Suprapubic skin (tissue), 4 donors: ENCODE measurements around the gene CPNE2. TPM values are rescaled to one million over a fixed set of nuclear protein-coding genes. Genes with fewer than 3 reads are reported as not detected.

ENCODE experiments used
- DNase-seq, 2 donors: peaks; one replicate each; pipeline ENCODE4 v3.0.0-alpha.2; 2019; ENCODE audit warnings: low spot score in 2 of 2
- H3K27ac ChIP-seq: fragments of 200-600 bp; sonication (generic); one replicate; pipeline ENCODE4 v1.5.1; 2019
- H3K27me3 ChIP-seq: fragments of 200-600 bp; sonication (generic); one replicate; pipeline ENCODE4 v1.5.1; 2019
- H3K36me3 ChIP-seq: fragments of 200-600 bp; sonication (generic); one replicate; pipeline ENCODE4 v1.5.1; 2019
- H3K4me1 ChIP-seq: fragments of 200-600 bp; sonication (generic); one replicate; pipeline ENCODE4 v1.5.1; 2019
- H3K4me3 ChIP-seq: fragments of 200-600 bp; sonication (generic); one replicate; pipeline ENCODE4 v1.5.1; 2019; ENCODE audit warnings: mild to moderate bottlenecking
- H3K9me3 ChIP-seq: fragments of 200-600 bp; sonication (generic); one replicate; pipeline ENCODE4 v1.5.1; 2019
- EP300 ChIP-seq: sonication (generic); formaldehyde crosslinking; IDR thresholded peaks from one replicate; pipeline ENCODE4 v1.6.1; 2017; ENCODE audit warnings: antibody characterized with exemption
- POLR2A ChIP-seq, 2 donors: fragments of 450-650 bp; IDR thresholded peaks; one replicate each; pipeline ENCODE4 v1.6.1; 2017; ENCODE audit warnings: antibody characterized with exemption in 2 of 2, mild to moderate bottlenecking in 2 of 2, moderate library complexity in 2 of 2
- POLR2AphosphoS5 ChIP-seq, 3 donors: sonication (generic); formaldehyde crosslinking; IDR thresholded peaks; one replicate each; pipeline ENCODE4 v1.6.1; 2017; ENCODE audit warnings: antibody characterized with exemption in 3 of 3
- WGBS: methylation state at CpG from one replicate; pipeline ENCODE4 v1.1.5; 2018; 5-methylcytosine and 5-hydroxymethylcytosine counted together
- total RNA-seq, 4 donors: library from RNA; depleted of rRNA; stranded (reverse); fragments of >200 nt; gene quantifications; one replicate each; pipeline ENCODE4 v1.1.0, GENCODE V29; 2016
- TF ChIP-seq, protein P1 (sequence below), 2 donors: fragments of 200-600 bp in 1 of 2; fragments of 450-650 bp in 1 of 2; sonication (generic) in 1 of 2; IDR thresholded peaks; one replicate each; pipeline ENCODE4 v1.5.1; 2016 to 2019; ENCODE audit warnings: antibody characterized with exemption in 2 of 2, mild to moderate bottlenecking in 1 of 2, moderate library complexity in 1 of 2

The CPNE2 gene
- total RNA-seq, 4 donors from 2014 or later = 12.7 to 23.1 (median 15.7) TPM

DNA sequence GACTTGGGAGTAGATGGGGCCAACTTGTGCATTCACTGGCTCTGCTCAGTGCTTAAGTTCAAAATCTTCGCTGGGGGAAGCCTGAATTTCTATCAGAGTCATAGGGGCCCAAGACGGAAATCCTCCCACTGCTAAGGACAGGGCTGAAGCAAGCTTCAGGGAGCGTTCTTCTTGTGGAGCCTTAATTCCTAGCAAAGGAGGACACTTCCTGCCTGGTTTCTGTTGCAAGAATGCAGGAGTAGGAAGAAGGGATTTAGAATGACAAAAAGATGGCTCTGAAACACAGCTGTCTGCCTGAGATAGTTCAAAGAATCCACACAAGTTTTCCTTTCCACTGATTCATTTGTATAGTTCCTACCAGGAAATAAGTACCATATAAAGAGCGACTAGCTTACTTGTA lies 67.1 kb downstream of the CPNE2 start:
- no peak for TF ChIP-seq POLR2A (IDR thresholded peaks at IDR 0.05)
- TF ChIP-seq POLR2AphosphoS5 (IDR thresholded peaks at IDR 0.05) = no peak
- TF ChIP-seq, protein P1, sequence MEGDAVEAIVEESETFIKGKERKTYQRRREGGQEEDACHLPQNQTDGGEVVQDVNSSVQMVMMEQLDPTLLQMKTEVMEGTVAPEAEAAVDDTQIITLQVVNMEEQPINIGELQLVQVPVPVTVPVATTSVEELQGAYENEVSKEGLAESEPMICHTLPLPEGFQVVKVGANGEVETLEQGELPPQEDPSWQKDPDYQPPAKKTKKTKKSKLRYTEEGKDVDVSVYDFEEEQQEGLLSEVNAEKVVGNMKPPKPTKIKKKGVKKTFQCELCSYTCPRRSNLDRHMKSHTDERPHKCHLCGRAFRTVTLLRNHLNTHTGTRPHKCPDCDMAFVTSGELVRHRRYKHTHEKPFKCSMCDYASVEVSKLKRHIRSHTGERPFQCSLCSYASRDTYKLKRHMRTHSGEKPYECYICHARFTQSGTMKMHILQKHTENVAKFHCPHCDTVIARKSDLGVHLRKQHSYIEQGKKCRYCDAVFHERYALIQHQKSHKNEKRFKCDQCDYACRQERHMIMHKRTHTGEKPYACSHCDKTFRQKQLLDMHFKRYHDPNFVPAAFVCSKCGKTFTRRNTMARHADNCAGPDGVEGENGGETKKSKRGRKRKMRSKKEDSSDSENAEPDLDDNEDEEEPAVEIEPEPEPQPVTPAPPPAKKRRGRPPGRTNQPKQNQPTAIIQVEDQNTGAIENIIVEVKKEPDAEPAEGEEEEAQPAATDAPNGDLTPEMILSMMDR (IDR thresholded peaks at IDR 0.05) = no peak
- no peak for TF ChIP-seq EP300
- H3K36me3 ChIP-seq = peaks cover 57% of the 10 kb centered on the region
- 86% methylated on average over 4 of the region's 4 CpGs for WGBS

GRCh38 chr16:57163842-57164241 lies 71.5 kb downstream of the CPNE2 start:
- Histone ChIP-seq H3K27ac (no peak overlapping the region), H3K4me1 (peaks cover 20% of the 10 kb centered on the region), H3K4me3 (no peak overlapping the region), H3K27me3 (no peaks in the 10 kb centered on the region), H3K36me3 (peaks cover 36% of the 10 kb centered on the region), H3K9me3 (no peaks in the 10 kb centered on the region)
- no peak for TF ChIP-seq POLR2A (IDR thresholded peaks at IDR 0.05)
- TF ChIP-seq, protein P1 (IDR thresholded peaks at IDR 0.05) = no peak
- TF ChIP-seq POLR2AphosphoS5 (IDR thresholded peaks at IDR 0.05) = no peak
- TF ChIP-seq EP300 = no peak
- no peak for DNase-seq
- 81% methylated on average over 1 of the region's 1 CpG for WGBS

More for the DNA sequence above, 67.1 kb downstream of the CPNE2 start:
- no peaks in the 10 kb centered on the region for H3K9me3 ChIP-seq
- H3K27ac ChIP-seq = no peak overlapping the region
- H3K4me3 ChIP-seq = no peak overlapping the region
- no peaks in the 10 kb centered on the region for H3K27me3 ChIP-seq
- H3K4me1 ChIP-seq = no peaks in the 10 kb centered on the region
- DNase-seq = no peak

GRCh38 chr16:57165483-57165882 lies 73.1 kb downstream of the CPNE2 start:
- Histone ChIP-seq H3K4me3 (no peak overlapping the region), H3K27ac (no peak overlapping the region), H3K27me3 (no peaks in the 10 kb centered on the region), H3K4me1 (peaks cover 20% of the 10 kb centered on the region), H3K36me3 (peaks cover 41% of the 10 kb centered on the region), H3K9me3 (no peaks in the 10 kb centered on the region)
- no peak for DNase-seq
- 69% methylated on average over 5 of the region's 5 CpGs for WGBS
- TF ChIP-seq, protein P1 (IDR thresholded peaks at IDR 0.05) = no peak
- TF ChIP-seq EP300 = no peak
- TF ChIP-seq POLR2AphosphoS5 (IDR thresholded peaks at IDR 0.05) = no peak
- TF ChIP-seq POLR2A (IDR thresholded peaks at IDR 0.05) = no peak

GRCh38 chr16:57165938-57166337 lies 73.6 kb downstream of the CPNE2 start:
- H3K4me1 ChIP-seq = peaks cover 20% of the 10 kb centered on the region
- H3K36me3 ChIP-seq = peaks cover 45% of the 10 kb centered on the region
- no peaks in the 10 kb centered on the region for H3K27me3 ChIP-seq
- TF ChIP-seq, protein P1 (IDR thresholded peaks at IDR 0.05) = no peak
- TF ChIP-seq POLR2AphosphoS5 (IDR thresholded peaks at IDR 0.05) (no peak), EP300 (no peak), POLR2A (IDR thresholded peaks at IDR 0.05) (no peak)
- H3K27ac ChIP-seq = no peak overlapping the region
- no peak for DNase-seq
- WGBS = 54% methylated on average over 3 of the region's 3 CpGs
- no peaks in the 10 kb centered on the region for H3K9me3 ChIP-seq
- no peak overlapping the region for H3K4me3 ChIP-seq

- H3K9me3 ChIP-seq = no peaks in the 10 kb centered on the region
- H3K36me3 ChIP-seq = peaks cover 50% of the 10 kb centered on the region
- TF ChIP-seq POLR2AphosphoS5 (IDR thresholded peaks at IDR 0.05) = no peak
- TF ChIP-seq POLR2A (IDR thresholded peaks at IDR 0.05) = no peak
- no peak for TF ChIP-seq EP300
- no peak overlapping the region for H3K4me3 ChIP-seq
- no peaks in the 10 kb centered on the region for H3K27me3 ChIP-seq
- H3K4me1 ChIP-seq = peaks cover 20% of the 10 kb centered on the region
- DNase-seq = no peak
- peak overlapping the region; percentile 43 for H3K27ac ChIP-seq
Measured at GRCh38 chr16:57166451-57166850, 74.1 kb downstream of the CPNE2 start.

GRCh38 chr16:57166951-57167350 lies 74.6 kb downstream of the CPNE2 start:
- 37% methylated on average over 7 of the region's 7 CpGs for WGBS
- no peak overlapping the region for H3K4me3 ChIP-seq
- H3K4me1 ChIP-seq = peaks cover 20% of the 10 kb centered on the region
- no peak for TF ChIP-seq POLR2AphosphoS5 (IDR thresholded peaks at IDR 0.05)
- no peak for TF ChIP-seq EP300
- TF ChIP-seq, protein P1 (IDR thresholded peaks at IDR 0.05) = no peak
- no peak for TF ChIP-seq POLR2A (IDR thresholded peaks at IDR 0.05)
- H3K27me3 ChIP-seq = no peaks in the 10 kb centered on the region
- H3K27ac ChIP-seq = peak overlapping the region; percentile 43
- peaks cover 53% of the 10 kb centered on the region for H3K36me3 ChIP-seq
- no peak for DNase-seq
- H3K9me3 ChIP-seq = no peaks in the 10 kb centered on the region
